Esophagus squamous epithelium (tissue), 5 donors: ENCODE measurements around the gene GPR62. TPM values are rescaled to one million over a fixed set of nuclear protein-coding genes. Genes with fewer than 3 reads are reported as not detected.

Experiments
- DNase-seq: peaks from one replicate; lab custom pipeline; 2025; lab: John Stamatoyannopoulos, UW
- H3K27ac ChIP-seq, 4 donors: fragments of 200-600 bp; sonication (generic); one replicate each; pipeline ENCODE4 v1.5.1; 2016 to 2019; ENCODE audit warnings: mild to moderate bottlenecking in 1 of 4
- H3K27me3 ChIP-seq, 4 donors: fragments of 200-600 bp; sonication (generic); 1 replicate in 3 of 4; 2 replicates in 1 of 4; pipeline versions ENCODE4 v1.5.1 to v1.6.0; 2017 to 2021; ENCODE audit warnings: antibody characterized with exemption in 1 of 4
- H3K36me3 ChIP-seq, 3 donors: fragments of 200-600 bp; sonication (generic); one replicate each; pipeline ENCODE4 v1.5.1; 2016 to 2019
- H3K4me1 ChIP-seq, 3 donors: fragments of 200-600 bp; sonication (generic); one replicate each; pipeline ENCODE4 v1.5.1; 2017 to 2019
- H3K4me3 ChIP-seq, 4 donors: fragments of 200-600 bp; sonication (generic); 1 replicate in 3 of 4; 2 replicates in 1 of 4; pipeline ENCODE4 v1.5.1; 2016 to 2019; ENCODE audit warnings: mild to moderate bottlenecking in 2 of 4, moderate library complexity in 1 of 4
- H3K9me3 ChIP-seq, 3 donors: fragments of 200-600 bp; sonication (generic); one replicate each; pipeline ENCODE4 v1.5.1; 2016 to 2019
- POLR2A ChIP-seq, 4 donors: fragments of 450-650 bp; IDR thresholded peaks; one replicate each; pipeline ENCODE4 v1.6.1; 2017; ENCODE audit warnings: antibody characterized with exemption in 4 of 4, mild to moderate bottlenecking in 4 of 4, moderate library complexity in 3 of 4
- WGBS, 2 donors: methylation state at CpG; one replicate each; pipeline ENCODE4 v1.1.5; 2018; 5-methylcytosine and 5-hydroxymethylcytosine counted together
- intact Hi-C: fragments of 100-400 bp; cut with DNase I; formaldehyde crosslinking; loops from one replicate; pipeline ENCODE4 v1.15.0; 2022
- total RNA-seq, 4 donors: library from RNA; depleted of rRNA; stranded (reverse); fragments of >200 nt; gene quantifications; one replicate each; pipeline ENCODE4 v1.1.0, GENCODE V29; 2016
- TF ChIP-seq, protein P1 (sequence below), 6 experiments: fragments of 450-650 bp in 4 of 6; fragments of 200-600 bp in 2 of 6; sonication (generic) in 2 of 6; IDR thresholded peaks; one replicate each; pipeline ENCODE4 v1.5.1; 2016 to 2019; ENCODE audit warnings: antibody characterized with exemption in 6 of 6, mild to moderate bottlenecking in 4 of 6, moderate library complexity in 4 of 6
- donor health status: DM: yes; HTN: yes; CAD: no.

Gene GPR62
- total RNA-seq, 4 donors from 2014 or later = 0.09 to 0.38 TPM; not detected in 2

DNA sequence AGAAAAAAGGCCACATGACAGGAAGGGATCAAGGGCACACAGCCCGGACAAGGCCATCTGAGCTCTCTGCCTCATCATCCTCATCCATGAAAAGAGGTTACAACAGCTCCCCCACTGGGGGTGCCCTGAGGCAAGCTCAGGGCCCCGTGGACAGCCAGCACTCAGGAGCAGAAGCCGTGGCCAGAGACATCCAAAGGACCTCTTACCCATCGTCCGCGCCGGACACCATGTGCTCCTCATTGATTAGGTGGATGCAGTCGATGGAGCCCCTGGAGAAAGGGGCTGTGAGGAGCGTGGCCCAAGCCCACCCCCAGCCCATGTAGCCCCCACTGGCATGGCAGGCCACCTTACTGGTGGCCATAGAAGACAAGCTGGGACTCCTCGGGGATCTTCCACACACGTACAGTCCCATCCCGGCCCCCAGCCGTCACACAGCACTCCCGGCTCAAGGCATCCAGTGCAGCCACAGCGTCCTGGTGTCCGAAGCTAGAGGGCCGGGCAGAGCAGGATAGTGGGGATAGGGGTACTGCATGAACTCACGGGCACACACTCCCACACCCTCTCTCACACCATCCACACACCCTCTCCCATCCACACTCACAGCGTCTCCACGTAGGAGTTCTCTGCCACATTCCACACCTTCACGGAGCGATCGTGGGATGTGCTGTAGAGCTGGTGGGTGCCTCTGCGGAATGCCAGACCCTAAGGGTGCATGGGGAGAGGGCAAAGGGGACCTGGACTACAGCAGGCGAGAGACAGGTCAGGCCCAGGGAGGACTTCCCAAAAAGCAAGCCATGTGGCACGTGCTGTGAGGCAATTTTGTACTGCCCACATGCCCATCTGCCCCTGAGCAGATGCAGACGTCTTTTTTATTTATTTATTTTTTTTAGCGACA lies 19.9 kb upstream of the GPR62 start:
- no peaks in the 10 kb centered on the region for H3K9me3 ChIP-seq
- WGBS, 2 donors = 78 to 94% methylated on average over 9 to 17 of the region's 28 CpGs
- intact Hi-C loops = no loop called here
- no peak overlapping the region for H3K4me3 ChIP-seq
- H3K36me3 ChIP-seq = peaks cover 34 to 75% (median 48%) of the 10 kb centered on the region in 3 donors
- DNase-seq = no peak
- TF ChIP-seq, protein P1, sequence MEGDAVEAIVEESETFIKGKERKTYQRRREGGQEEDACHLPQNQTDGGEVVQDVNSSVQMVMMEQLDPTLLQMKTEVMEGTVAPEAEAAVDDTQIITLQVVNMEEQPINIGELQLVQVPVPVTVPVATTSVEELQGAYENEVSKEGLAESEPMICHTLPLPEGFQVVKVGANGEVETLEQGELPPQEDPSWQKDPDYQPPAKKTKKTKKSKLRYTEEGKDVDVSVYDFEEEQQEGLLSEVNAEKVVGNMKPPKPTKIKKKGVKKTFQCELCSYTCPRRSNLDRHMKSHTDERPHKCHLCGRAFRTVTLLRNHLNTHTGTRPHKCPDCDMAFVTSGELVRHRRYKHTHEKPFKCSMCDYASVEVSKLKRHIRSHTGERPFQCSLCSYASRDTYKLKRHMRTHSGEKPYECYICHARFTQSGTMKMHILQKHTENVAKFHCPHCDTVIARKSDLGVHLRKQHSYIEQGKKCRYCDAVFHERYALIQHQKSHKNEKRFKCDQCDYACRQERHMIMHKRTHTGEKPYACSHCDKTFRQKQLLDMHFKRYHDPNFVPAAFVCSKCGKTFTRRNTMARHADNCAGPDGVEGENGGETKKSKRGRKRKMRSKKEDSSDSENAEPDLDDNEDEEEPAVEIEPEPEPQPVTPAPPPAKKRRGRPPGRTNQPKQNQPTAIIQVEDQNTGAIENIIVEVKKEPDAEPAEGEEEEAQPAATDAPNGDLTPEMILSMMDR (IDR thresholded peaks at IDR 0.05) = no peak
- no peak for TF ChIP-seq POLR2A (IDR thresholded peaks at IDR 0.05)
- peaks cover 2 to 15% (median 5%) of the 10 kb centered on the region in 3 donors for H3K4me1 ChIP-seq
- no peak overlapping the region for H3K27ac ChIP-seq
- H3K27me3 ChIP-seq = no peaks in the 10 kb centered on the region

DNA sequence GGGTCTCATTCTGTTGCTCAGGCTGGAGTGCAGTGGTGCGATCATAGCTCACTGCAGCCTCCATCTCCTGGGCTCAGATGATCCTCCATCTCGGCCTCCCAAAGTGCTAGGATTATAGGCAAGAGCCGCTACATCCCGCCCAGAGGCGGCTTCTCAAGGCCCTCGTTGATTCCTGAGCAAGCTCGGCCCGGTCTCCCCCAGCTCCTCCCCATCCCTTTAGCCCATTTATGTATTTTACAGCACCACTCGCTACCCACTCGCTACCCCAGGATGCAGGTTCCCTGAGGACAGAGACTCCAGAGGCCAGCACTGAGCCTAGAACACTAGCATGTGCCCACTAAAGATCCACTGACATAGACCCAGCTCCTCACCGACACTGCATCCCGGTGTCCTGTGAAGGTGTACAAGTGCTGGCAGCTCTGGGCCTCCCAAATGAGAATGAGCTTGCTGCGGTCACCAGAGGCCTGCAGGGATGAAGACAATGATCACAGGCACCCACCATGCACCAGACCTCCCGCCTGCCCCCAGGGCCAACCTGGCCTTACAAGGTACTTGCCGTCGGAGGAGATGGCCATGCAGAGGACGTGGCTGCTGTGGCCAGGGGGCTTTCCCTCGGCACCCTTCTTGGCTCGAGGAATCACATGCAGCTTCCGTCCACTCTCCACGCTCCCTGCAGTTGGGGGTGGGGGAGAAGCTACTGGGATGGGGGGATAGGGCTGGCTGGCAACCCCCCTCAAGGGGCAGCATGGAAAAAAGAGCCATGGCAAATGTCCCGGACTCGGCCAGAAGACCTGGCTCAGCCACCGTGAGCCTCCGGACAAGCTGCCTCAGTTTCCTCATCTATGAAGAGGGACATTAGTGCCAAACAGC lies 19.1 kb upstream of the GPR62 start:
- WGBS, 2 donors = 96 to 97% methylated on average over 13 to 16 of the region's 25 CpGs
- Histone ChIP-seq H3K9me3 (no peaks in the 10 kb centered on the region), H3K27me3 (no peaks in the 10 kb centered on the region), H3K4me3 (no peak overlapping the region), H3K36me3 (peaks cover 34 to 75% (median 48%) of the 10 kb centered on the region in 3 donors), H3K4me1 (peaks cover 10 to 24% (median 14%) of the 10 kb centered on the region in 3 donors), H3K27ac (no peak overlapping the region)
- TF ChIP-seq POLR2A (IDR thresholded peaks at IDR 0.05) = no peak
- TF ChIP-seq, protein P1 (IDR thresholded peaks at IDR 0.05) = no peak
- intact Hi-C loops = no loop called here
- no peak for DNase-seq

DNA sequence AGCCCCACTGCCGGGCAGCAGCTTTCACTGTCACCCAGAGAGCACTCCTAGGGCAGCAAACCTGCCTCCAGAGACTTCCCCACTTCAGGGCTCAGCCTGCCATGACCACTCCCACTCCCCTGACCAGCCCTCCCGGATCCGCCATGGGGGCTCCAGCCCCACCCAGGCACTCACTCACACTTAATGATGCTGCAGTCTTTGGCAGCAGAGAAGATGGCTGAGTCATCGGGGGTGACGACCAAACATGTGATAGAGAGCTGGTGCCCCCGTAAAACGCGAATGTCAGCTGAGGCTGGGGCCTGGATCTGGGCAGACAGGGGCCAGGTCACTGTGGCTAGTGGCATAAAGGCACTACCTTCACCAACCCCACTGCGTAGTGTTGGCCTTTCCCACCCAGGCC lies 18.2 kb upstream of the GPR62 start:
- H3K27ac ChIP-seq = no peak overlapping the region
- H3K9me3 ChIP-seq = no peaks in the 10 kb centered on the region
- peaks cover 14 to 29% (median 16%) of the 10 kb centered on the region in 3 donors for H3K4me1 ChIP-seq
- 76 to 78% methylated on average over 4 to 7 of the region's 9 CpGs for WGBS, 2 donors
- H3K36me3 ChIP-seq = peaks cover 34 to 74% (median 48%) of the 10 kb centered on the region in 3 donors
- intact Hi-C loops = no loop called here
- no peak overlapping the region for H3K4me3 ChIP-seq
- no peaks in the 10 kb centered on the region for H3K27me3 ChIP-seq
- no peak for DNase-seq
- no peak for TF ChIP-seq POLR2A (IDR thresholded peaks at IDR 0.05)
- TF ChIP-seq, protein P1 (IDR thresholded peaks at IDR 0.05) = no peak

DNA sequence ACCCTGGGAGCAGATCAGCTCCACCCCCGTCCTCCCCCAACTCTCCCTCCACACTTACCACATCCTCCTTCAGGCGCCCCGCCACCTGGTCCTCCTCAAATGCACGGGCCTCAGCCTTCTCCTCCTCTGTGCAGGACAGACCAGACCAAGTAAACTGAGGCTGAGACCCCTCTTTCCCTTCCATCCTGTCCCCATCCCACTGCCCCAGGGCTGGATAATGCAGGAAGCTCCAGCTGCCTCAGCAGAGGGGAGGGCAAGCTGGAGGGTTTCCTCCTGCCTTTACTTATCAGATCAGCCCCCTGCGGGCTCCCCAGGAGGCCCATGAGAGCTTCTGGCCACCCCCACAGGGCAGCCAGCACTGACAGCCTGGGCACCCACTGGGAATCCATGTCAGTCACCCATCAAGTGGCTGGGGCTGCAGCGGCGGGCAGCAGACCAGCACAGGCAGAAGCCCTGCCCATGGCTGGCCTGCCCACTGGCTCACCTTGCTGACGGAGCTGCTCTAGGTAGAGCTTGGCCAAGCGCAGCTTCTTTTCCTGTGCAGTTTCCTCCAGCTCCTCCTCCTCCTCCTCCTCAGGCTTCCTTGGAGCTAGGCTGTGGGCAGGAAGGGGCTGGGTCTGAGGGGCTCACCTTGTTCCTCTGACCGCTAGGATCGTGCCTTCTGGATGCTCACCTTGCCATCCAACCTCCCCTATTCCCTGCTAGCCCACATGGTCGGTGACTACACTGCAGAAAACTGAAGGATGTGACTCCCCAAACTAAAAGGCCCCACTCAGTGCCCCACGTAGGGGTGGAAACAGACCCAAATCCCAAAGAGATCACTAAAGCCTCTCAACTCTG lies 17.4 kb upstream of the GPR62 start:
- Histone ChIP-seq H3K36me3 (peaks cover 30 to 65% (median 48%) of the 10 kb centered on the region in 3 donors), H3K27me3 (no peaks in the 10 kb centered on the region), H3K4me1 (peaks cover 16 to 36% (median 21%) of the 10 kb centered on the region in 3 donors), H3K9me3 (no peaks in the 10 kb centered on the region), H3K27ac (no peak overlapping the region), H3K4me3 (no peak overlapping the region)
- TF ChIP-seq POLR2A (IDR thresholded peaks at IDR 0.05) = no peak
- TF ChIP-seq, protein P1 (IDR thresholded peaks at IDR 0.05) = no peak
- WGBS, 2 donors = 84 to 90% methylated on average over 3 to 6 of the region's 13 CpGs
- intact Hi-C loops = no loop called here
- no peak for DNase-seq
